Loucy (cell line): Measurements from ENCODE around the gene IFITM5.

Source experiments
- H2AFZ ChIP-seq: fragments of 200-600 bp; sonication (generic); 2 replicates; pipeline ENCODE4 v1.6.0; 2016; ENCODE audit warnings: antibody characterized with exemption, mild to moderate bottlenecking, low read length, moderate library complexity
- H3F3A ChIP-seq: fragments of 200-600 bp; 2 replicates; pipeline ENCODE4 v1.6.0; 2016; ENCODE audit warnings: antibody characterized with exemption, low read depth, mild to moderate bottlenecking
- H3K27me3 ChIP-seq: fragments of 200-600 bp; sonication (generic); 2 replicates; pipeline ENCODE4 v1.6.1; 2014; ENCODE audit warnings: low read length, mild to moderate bottlenecking; ENCODE audit not compliant: insufficient read depth, poor library complexity, severe bottlenecking
- H3K36me3 ChIP-seq: fragments of 200-600 bp; sonication (generic); 2 replicates; pipeline ENCODE4 v1.6.1; 2016; ENCODE audit warnings: low read length; ENCODE audit not compliant: insufficient read depth
- H3K4me1 ChIP-seq: fragments of 200-600 bp; sonication (generic); 2 replicates; pipeline ENCODE4 v1.5.1; 2014; ENCODE audit warnings: low read length, mild to moderate bottlenecking; ENCODE audit not compliant: insufficient read depth, poor library complexity, severe bottlenecking
- H3K4me2 ChIP-seq: fragments of 200-600 bp; sonication (generic); 2 replicates; pipeline ENCODE4 v1.6.0; 2014; ENCODE audit warnings: antibody characterized with exemption, low read length, low read depth, mild to moderate bottlenecking; ENCODE audit not compliant: poor library complexity, severe bottlenecking
- H3K4me3 ChIP-seq: fragments of 200-600 bp; sonication (generic); 2 replicates; pipeline ENCODE4 v1.5.1; 2014; ENCODE audit warnings: low read length, mild to moderate bottlenecking, mixed read lengths; ENCODE audit not compliant: poor library complexity, severe bottlenecking
- H3K79me2 ChIP-seq: fragments of 200-600 bp; sonication (generic); 2 replicates; pipeline ENCODE4 v1.6.1; 2014; ENCODE audit warnings: low read length; ENCODE audit not compliant: insufficient read depth
- H3K9ac ChIP-seq: fragments of 200-600 bp; sonication (generic); 2 replicates; pipeline ENCODE4 v1.6.0; 2014; ENCODE audit warnings: mild to moderate bottlenecking, low read depth, low read length, moderate library complexity; ENCODE audit not compliant: poor library complexity, severe bottlenecking
- H3K9me2 ChIP-seq: fragments of 200-600 bp; sonication (generic); replicated peaks from 2 replicates; pipeline ENCODE4 v1.6.1; 2016; ENCODE audit warnings: low read depth, low read length, mixed read lengths
- H3K9me3 ChIP-seq: fragments of 200-600 bp; sonication (generic); 2 replicates; pipeline ENCODE4 v1.6.1; 2014; ENCODE audit warnings: mild to moderate bottlenecking, antibody characterized with exemption, low read length, low read depth; ENCODE audit not compliant: insufficient read depth
- H4K20me1 ChIP-seq: fragments of 200-600 bp; sonication (generic); 2 replicates; pipeline ENCODE4 v1.6.0; 2014; ENCODE audit warnings: antibody characterized with exemption, low read length, mild to moderate bottlenecking; ENCODE audit not compliant: insufficient read depth, poor library complexity, severe bottlenecking
- EZH2phosphoT487 ChIP-seq: fragments of 200-600 bp; IDR thresholded peaks from 2 replicates; pipeline ENCODE4 v1.6.1; 2018; ENCODE audit warnings: antibody characterized with exemption, mild to moderate bottlenecking, moderate library complexity, borderline replicate concordance
- TF ChIP-seq, protein P1 (sequence below): fragments of 200-600 bp; sonication (generic); conservative IDR thresholded peaks from 2 replicates; pipeline ENCODE4 v1.5.1; 2014; ENCODE audit warnings: mild to moderate bottlenecking, antibody characterized with exemption, low read length

IFITM5 gene

DNA sequence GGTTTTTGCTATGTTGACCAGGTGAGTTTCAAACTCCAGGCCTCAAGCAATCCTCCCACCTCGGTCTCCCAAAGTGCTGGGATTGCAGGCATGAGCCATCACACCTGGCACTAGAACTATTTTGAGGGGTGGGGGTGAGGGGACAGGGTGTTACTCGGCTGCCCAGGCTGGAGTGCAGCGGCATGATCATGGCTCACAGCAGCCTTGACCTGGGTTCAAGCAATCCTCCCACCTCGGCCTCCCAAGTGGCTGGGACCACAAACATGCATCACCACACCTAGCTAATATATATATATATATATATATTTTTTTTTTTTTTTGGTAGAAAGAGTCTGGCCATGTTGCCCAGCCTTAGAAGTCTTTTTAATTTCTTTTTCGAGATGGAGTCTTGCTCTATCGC, 38.4 kb upstream of the IFITM5 start:
- Histone ChIP-seq H3K4me3 (no peak overlapping the region), H3K27me3 (no peaks in the 10 kb centered on the region), H3K4me1 (peaks cover 74% of the 10 kb centered on the region), H3K79me2 (peaks cover 34% of the 10 kb centered on the region), H3K9me2 (no peaks in the 10 kb centered on the region), H3K4me2 (no peak overlapping the region), H2AFZ (no peak overlapping the region), H3K9ac (no peak overlapping the region), H3K36me3 (no peaks in the 10 kb centered on the region), H3K9me3 (no peaks in the 10 kb centered on the region), H3F3A (peaks cover 14% of the 10 kb centered on the region; the same call in 1 of the 2 replicates), H4K20me1 (no peaks in the 10 kb centered on the region)
- TF ChIP-seq EZH2phosphoT487 = no peak
- TF ChIP-seq, protein P1, sequence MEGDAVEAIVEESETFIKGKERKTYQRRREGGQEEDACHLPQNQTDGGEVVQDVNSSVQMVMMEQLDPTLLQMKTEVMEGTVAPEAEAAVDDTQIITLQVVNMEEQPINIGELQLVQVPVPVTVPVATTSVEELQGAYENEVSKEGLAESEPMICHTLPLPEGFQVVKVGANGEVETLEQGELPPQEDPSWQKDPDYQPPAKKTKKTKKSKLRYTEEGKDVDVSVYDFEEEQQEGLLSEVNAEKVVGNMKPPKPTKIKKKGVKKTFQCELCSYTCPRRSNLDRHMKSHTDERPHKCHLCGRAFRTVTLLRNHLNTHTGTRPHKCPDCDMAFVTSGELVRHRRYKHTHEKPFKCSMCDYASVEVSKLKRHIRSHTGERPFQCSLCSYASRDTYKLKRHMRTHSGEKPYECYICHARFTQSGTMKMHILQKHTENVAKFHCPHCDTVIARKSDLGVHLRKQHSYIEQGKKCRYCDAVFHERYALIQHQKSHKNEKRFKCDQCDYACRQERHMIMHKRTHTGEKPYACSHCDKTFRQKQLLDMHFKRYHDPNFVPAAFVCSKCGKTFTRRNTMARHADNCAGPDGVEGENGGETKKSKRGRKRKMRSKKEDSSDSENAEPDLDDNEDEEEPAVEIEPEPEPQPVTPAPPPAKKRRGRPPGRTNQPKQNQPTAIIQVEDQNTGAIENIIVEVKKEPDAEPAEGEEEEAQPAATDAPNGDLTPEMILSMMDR = no peak

DNA sequence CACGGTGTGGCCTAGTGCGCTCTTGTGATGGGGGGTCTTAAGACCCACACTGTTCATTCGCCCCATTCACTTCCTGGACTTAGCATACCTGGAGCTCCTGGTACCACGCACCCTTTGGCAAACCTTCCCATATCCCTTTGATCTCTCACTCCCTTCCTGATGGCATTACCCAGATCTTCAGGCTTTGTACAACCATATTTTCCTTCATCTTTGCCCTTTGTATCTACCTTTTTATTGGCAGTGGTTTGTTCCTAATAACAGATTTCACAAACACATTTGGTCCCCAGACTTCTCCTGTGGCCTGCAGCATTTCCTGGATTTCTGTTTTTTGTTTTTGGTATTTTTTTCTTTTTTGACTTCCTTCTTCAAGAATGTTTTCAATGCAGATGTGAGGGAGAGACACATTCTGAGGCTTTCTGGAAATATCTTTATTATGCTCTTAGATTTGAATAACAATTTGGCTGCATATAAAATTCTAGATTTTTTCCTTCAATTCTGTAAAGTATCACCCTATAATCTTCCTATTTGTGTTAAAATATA, 37.4 kb upstream of the IFITM5 start:
- H3K9me3 ChIP-seq = no peaks in the 10 kb centered on the region
- H2AFZ ChIP-seq = no peak overlapping the region
- peaks cover 44% of the 10 kb centered on the region for H3K79me2 ChIP-seq
- TF ChIP-seq EZH2phosphoT487 = no peak
- TF ChIP-seq, protein P1 = no peak
- H3K36me3 ChIP-seq = no peaks in the 10 kb centered on the region
- peak overlapping the region; percentile 58 for H3K9ac ChIP-seq
- H3K4me2 ChIP-seq = peak overlapping the region; percentile 58
- peaks cover 74% of the 10 kb centered on the region for H3K4me1 ChIP-seq
- no peaks in the 10 kb centered on the region for H4K20me1 ChIP-seq
- H3F3A ChIP-seq = peaks cover 12% of the 10 kb centered on the region
- no peak overlapping the region for H3K4me3 ChIP-seq
- H3K27me3 ChIP-seq = no peaks in the 10 kb centered on the region
- H3K9me2 ChIP-seq = no peaks in the 10 kb centered on the region

DNA sequence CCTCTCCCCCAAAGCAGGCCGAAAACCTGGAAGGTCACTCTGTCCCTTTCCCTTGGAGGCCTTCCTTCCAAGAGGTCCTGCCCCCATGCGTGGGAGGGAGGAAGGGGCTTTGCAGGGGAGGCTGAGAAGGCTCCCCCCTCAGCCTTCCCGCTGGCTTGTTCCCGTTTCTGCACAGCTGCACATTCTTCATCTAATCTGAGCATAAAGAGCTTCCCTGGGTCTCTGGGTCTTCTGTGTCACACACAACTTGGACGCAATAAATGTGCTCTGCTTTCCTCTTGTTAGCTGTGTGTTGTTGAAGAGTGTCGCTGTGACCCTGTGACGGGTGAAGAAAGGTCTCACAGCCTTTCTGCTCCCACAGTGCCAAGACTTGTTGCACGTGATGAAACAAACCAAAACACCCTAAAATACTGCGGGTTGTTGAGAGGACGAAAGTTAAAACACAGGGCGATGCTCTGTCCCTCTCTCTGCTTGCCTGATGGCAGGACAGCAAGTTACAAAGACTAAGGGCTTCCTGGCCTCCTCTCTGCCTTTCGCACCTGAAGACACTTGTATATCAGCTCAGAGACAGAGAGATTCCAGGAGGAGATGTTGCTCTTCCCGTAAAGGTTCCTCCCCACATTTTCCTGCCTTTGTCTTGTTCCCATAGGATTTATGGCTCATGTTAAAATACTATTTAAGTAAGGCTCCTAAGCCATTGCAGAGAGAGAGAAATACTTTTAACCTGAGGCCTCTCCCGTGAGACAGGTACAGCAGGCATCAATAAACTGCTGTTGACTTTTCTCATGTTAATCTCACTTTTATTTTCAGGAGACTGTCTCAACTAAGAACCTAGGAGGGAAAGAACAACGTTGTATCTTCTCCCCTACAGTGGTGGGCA, 36.7 kb upstream of the IFITM5 start:
- no peak overlapping the region for H2AFZ ChIP-seq
- TF ChIP-seq EZH2phosphoT487 = no peak
- TF ChIP-seq, protein P1 = no peak
- H3K9me3 ChIP-seq = no peaks in the 10 kb centered on the region
- peaks cover 19% of the 10 kb centered on the region for H3F3A ChIP-seq
- no peaks in the 10 kb centered on the region for H3K36me3 ChIP-seq
- peaks cover 70% of the 10 kb centered on the region for H3K4me1 ChIP-seq
- H3K4me2 ChIP-seq = peak overlapping the region; percentile 58
- no peaks in the 10 kb centered on the region for H3K27me3 ChIP-seq
- H3K9ac ChIP-seq = peak overlapping the region; percentile 58
- H3K4me3 ChIP-seq = peak overlapping the region; percentile 40
- H3K9me2 ChIP-seq = no peaks in the 10 kb centered on the region
- H3K79me2 ChIP-seq = peaks cover 47% of the 10 kb centered on the region
- H4K20me1 ChIP-seq = no peaks in the 10 kb centered on the region
